H1 (cell line): Measurements from ENCODE around the gene SPTBN5. TPM values are rescaled to one million over a fixed set of nuclear protein-coding genes. Genes with fewer than 3 reads are reported as not detected.

ENCODE experiments used
- EP300 ChIP-seq, 2 experiments: IDR thresholded peaks; 1 replicate in 1 of 2; 2 replicates in 1 of 2; pipeline ENCODE4 v1.6.1; 2011 to 2012; ENCODE audit warnings: low read depth in 2 of 2, low read length in 2 of 2, mild to moderate bottlenecking in 2 of 2, borderline replicate concordance in 1 of 2, inconsistent platforms in 1 of 2, moderate library complexity in 1 of 2
- MAFK ChIP-seq: IDR thresholded peaks from 2 replicates; pipeline ENCODE4 v1.6.1; 2012; ENCODE audit warnings: low read depth, mild to moderate bottlenecking, improper control_type of control experiment, low read length
- SAP30 ChIP-seq: fragments of 300-600 bp; sonication (generic); IDR thresholded peaks from 2 replicates; pipeline ENCODE4 v1.7.1; 2012; ENCODE audit warnings: low read length, moderate library complexity, mild to moderate bottlenecking, inconsistent platforms; ENCODE audit not compliant: insufficient read depth, insufficient replicate concordance
- polyA plus RNA-seq, 7 experiments: library from polyadenylated mRNA; depleted of rRNA in 3 of 7; stranded (reverse) in 5 of 7; unstranded in 2 of 7; fragments of >200 nt in 5 of 7; fragments of 200-250 nt in 2 of 7; gene quantifications; 1 replicate in 5 of 7; 2 replicates in 1 of 7; 4 replicates in 1 of 7; pipeline versions ENCODE4 v1.2.1 to v1.2.3, GENCODE V29; 2011 to 2013; ENCODE audit warnings: missing spikeins in 2 of 7, mixed read lengths in 2 of 7
- total RNA-seq: library from RNA; stranded (reverse); fragmentation: NEBNext Ultra II Directional; extraction: Animal tissue kit (Norgen Biotek cat#: 25700); gene quantifications from 2 replicates; pipeline ENCODE4 v1.2.1, GENCODE V29; 2021
- TF ChIP-seq, protein P1 (sequence below): IDR thresholded peaks from 2 replicates; pipeline ENCODE4 v1.6.1; 2012; ENCODE audit warnings: low read length, inconsistent platforms

Gene SPTBN5
- total and polyA plus RNA-seq, 2 of the 8 experiments (the other 6 are each of a cell fraction or from before 2014, with no cell fraction given) = 0.32 to 0.84 TPM

GRCh38 chr15:41919201-41919820, 25.5 kb upstream of the SPTBN5 start (continued):
- TF ChIP-seq, protein P1, sequence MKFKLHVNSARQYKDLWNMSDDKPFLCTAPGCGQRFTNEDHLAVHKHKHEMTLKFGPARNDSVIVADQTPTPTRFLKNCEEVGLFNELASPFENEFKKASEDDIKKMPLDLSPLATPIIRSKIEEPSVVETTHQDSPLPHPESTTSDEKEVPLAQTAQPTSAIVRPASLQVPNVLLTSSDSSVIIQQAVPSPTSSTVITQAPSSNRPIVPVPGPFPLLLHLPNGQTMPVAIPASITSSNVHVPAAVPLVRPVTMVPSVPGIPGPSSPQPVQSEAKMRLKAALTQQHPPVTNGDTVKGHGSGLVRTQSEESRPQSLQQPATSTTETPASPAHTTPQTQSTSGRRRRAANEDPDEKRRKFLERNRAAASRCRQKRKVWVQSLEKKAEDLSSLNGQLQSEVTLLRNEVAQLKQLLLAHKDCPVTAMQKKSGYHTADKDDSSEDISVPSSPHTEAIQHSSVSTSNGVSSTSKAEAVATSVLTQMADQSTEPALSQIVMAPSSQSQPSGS = no peak
- TF ChIP-seq SAP30 (no peak), EP300 (IDR thresholded peaks at IDR 0.05; ENCODE audit: borderline replicate concordance in 1 of 2, low read depth in 2 of 2, low read length in 2 of 2) (no peak), MAFK (no peak)
- TF ChIP-seq, all 59 proteins: peak for 0
